Measurements from ENCODE around the gene CLEC18A. TPM values are rescaled to one million over a fixed set of nuclear protein-coding genes. Genes with fewer than 3 reads are reported as not detected.

CLEC18A gene
- 0.08 TPM in 2 of 5 replicates, not detected in the others for total RNA-seq (2022; extraction: Qiagen RNA extraction; ENCODE audit: low read depth)

GRCh38 chr16:69951017-69951671 lies at the start of gene CLEC18A:
TSS of gene CLEC18A (plus strand) at chr16:69951334. CDS start at chr16:69951367, 33 bp downstream.

Other genes with a start within 250 kb of the CLEC18A start
- 2,543 to 2,775 TPM (median 2,639 TPM) in 5 replicates for gene NQO1, start 224.8 kb upstream of the CLEC18A start, total RNA-seq (2022; extraction: Qiagen RNA extraction; ENCODE audit: low read depth)
- 117 to 127 TPM (median 120 TPM) in 5 replicates for gene NOB1, start 196.4 kb upstream of the CLEC18A start, total RNA-seq (2022; extraction: Qiagen RNA extraction; ENCODE audit: low read depth)
- gene WWP2, start 189.0 kb upstream of the CLEC18A start, total RNA-seq (2022; extraction: Qiagen RNA extraction; ENCODE audit: low read depth): 21.3 to 23.9 TPM (median 22.1 TPM) in 5 replicates
- 13.0 to 17.5 TPM (median 14.5 TPM) in 5 replicates for gene PDPR, start 163.0 kb downstream of the CLEC18A start, total RNA-seq (2022; extraction: Qiagen RNA extraction; ENCODE audit: low read depth)
- gene CLEC18C, start 222.5 kb downstream of the CLEC18A start, total RNA-seq (2022; extraction: Qiagen RNA extraction; ENCODE audit: low read depth): 0.08 to 0.24 TPM (median 0.10 TPM) in 3 of 5 replicates, not detected in the others